Left lung (tissue), 10 donors: Measurements from ENCODE around the gene KRT32. TPM values are rescaled to one million over a fixed set of nuclear protein-coding genes. Genes with fewer than 3 reads are reported as not detected.

ENCODE experiments used
- ATAC-seq: fragments of 200-7000 bp; cut with Tn5 transposase; one replicate; pipeline ENCODE4 v1.9.1; 2020; ENCODE audit warnings: moderate library complexity
- DNase-seq, 4 donors: peaks; one replicate each; pipeline ENCODE4 v3.0.0-alpha.2; 2013 to 2020
- H3K27ac ChIP-seq, 2 donors: fragments of 200-600 bp; sonication (generic) in 1 of 2; one replicate each; pipeline versions ENCODE4 v1.5.0 to v1.8.0; 2020 to 2021
- H3K27me3 ChIP-seq, 2 donors: fragments of 200-600 bp; sonication (generic) in 1 of 2; one replicate each; pipeline versions ENCODE4 v1.5.0 to v1.8.0; 2020 to 2021
- H3K36me3 ChIP-seq, 2 donors: fragments of 200-600 bp; sonication (generic) in 1 of 2; one replicate each; pipeline versions ENCODE4 v1.5.0 to v1.8.0; 2020 to 2021
- H3K4me1 ChIP-seq, 2 donors: fragments of 200-600 bp; one replicate each; pipeline ENCODE4 v1.8.0; 2021
- H3K4me3 ChIP-seq, 2 donors: fragments of 200-600 bp; sonication (generic) in 1 of 2; one replicate each; pipeline versions ENCODE4 v1.5.0 to v1.8.0; 2020 to 2021; ENCODE audit warnings: mild to moderate bottlenecking in 1 of 2
- H3K9me3 ChIP-seq, 2 donors: fragments of 200-600 bp; sonication (generic) in 1 of 2; one replicate each; pipeline versions ENCODE4 v1.5.0 to v1.8.0; 2020 to 2021
- intact Hi-C, 2 donors: fragments of 100-400 bp; cut with DNase I; formaldehyde crosslinking; loops; one replicate each; pipeline versions ENCODE4 v1.11.2 to v1.14.2; 2022
- polyA plus RNA-seq, 6 donors: library from polyadenylated mRNA; unstranded; fragments of 120-200 nt; gene quantifications; one replicate each; pipeline ENCODE4 v1.2.1, GENCODE V29; 2013; ENCODE audit not compliant: insufficient read length in 6 of 6
- total RNA-seq, 2 donors: library from RNA; stranded (reverse); fragmentation: NEBNext Ultra II Directional; extraction: Animal tissue kit (Norgen Biotek cat#: 25700); gene quantifications; one replicate each; pipeline ENCODE4 v1.2.1, GENCODE V29; 2021
- TF ChIP-seq, protein P1 (sequence below), 2 donors: fragments of 200-600 bp; sonication (generic) in 1 of 2; IDR thresholded peaks; one replicate each; pipeline versions ENCODE4 v1.5.0 to v1.8.0; 2021; ENCODE audit warnings: antibody characterized with exemption in 2 of 2
- donor health status: DM: no; HTN: yes; CAD: no.
- donor health status: DM: no; HTN: no; CAD: no.

Gene KRT32
- total and polyA plus RNA-seq, 8 donors, result not detected

DNA sequence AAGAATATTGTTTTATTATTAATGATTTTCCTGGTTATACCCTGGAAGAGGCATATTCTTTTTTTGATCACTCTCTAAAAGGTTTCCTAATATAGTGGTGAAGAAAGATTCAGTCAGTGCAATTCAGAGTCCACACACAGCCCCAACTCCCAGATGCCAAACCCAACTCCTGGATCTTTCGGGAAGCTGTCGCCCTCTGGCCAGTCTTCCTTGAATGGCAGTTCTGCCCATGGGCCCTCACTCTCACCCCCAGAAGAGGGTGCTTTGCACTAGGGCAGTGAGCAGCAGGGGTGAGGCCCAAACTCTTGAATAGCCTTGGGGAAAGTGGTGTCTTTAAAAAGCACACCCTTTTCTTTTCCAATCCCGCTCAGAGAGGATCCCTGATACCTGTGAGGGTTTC lies 11.0 kb downstream of the KRT32 start:
- DNase-seq, result no peak
- intact Hi-C loops, result no loop called here

DNA sequence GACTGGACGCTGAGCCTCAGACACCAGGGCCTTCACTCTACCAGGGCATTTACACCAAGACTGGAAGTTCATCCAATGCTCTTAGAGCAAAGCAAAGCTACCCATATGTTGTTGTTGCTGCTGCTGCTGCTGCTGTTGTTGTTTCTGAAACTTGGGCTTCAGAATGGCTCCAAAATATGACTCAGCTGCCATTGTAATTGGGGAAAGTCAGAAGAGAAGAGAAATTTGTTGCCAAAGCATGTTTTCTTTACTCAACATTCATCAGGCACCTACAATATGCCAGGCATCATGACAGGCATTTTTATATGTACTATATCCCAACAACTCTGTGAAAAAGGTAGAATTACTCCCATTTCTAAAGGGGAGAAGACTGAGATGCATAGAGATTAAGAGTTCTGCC lies 11.9 kb downstream of the KRT32 start:
- no peak overlapping the region for H3K27ac ChIP-seq
- no peak for DNase-seq
- ATAC-seq, result no peak

More for the DNA sequence above, 11.0 kb downstream of the KRT32 start:
- no peaks in the 10 kb centered on the region for H3K9me3 ChIP-seq
- no peak overlapping the region for H3K27ac ChIP-seq
- no peaks in the 10 kb centered on the region for H3K36me3 ChIP-seq
- H3K27me3 ChIP-seq, result no peaks in the 10 kb centered on the region
- TF ChIP-seq, protein P1, sequence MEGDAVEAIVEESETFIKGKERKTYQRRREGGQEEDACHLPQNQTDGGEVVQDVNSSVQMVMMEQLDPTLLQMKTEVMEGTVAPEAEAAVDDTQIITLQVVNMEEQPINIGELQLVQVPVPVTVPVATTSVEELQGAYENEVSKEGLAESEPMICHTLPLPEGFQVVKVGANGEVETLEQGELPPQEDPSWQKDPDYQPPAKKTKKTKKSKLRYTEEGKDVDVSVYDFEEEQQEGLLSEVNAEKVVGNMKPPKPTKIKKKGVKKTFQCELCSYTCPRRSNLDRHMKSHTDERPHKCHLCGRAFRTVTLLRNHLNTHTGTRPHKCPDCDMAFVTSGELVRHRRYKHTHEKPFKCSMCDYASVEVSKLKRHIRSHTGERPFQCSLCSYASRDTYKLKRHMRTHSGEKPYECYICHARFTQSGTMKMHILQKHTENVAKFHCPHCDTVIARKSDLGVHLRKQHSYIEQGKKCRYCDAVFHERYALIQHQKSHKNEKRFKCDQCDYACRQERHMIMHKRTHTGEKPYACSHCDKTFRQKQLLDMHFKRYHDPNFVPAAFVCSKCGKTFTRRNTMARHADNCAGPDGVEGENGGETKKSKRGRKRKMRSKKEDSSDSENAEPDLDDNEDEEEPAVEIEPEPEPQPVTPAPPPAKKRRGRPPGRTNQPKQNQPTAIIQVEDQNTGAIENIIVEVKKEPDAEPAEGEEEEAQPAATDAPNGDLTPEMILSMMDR (IDR thresholded peaks at IDR 0.05), result no peak
- no peak overlapping the region for H3K4me3 ChIP-seq
- ATAC-seq, result no peak
- no peaks in the 10 kb centered on the region for H3K4me1 ChIP-seq

DNA sequence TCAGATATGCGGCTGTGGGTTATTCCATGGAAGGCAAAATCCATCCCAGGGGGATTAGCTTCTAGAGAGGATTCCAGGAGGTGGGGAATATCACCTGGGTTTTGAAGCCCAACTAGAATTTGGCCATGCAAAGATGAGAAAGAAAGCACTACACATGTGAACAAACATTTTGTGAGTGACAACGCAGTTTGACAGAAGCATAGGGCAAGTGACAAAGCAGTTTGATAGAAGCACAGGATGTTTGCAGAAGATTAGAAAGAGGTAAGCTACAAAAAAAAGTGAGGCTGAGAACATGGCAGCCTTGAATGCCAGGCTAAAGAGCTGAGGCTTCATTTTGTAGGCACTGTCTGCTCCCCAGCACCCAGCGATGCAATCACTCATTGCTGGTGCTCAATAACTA lies 14.1 kb downstream of the KRT32 start:
- ATAC-seq, result no peak
- TF ChIP-seq, protein P1 (IDR thresholded peaks at IDR 0.05), result no peak
- H3K27me3 ChIP-seq, result no peaks in the 10 kb centered on the region
- no peaks in the 10 kb centered on the region for H3K9me3 ChIP-seq
- no peak overlapping the region for H3K27ac ChIP-seq
- no peaks in the 10 kb centered on the region for H3K4me1 ChIP-seq
- no peak overlapping the region for H3K4me3 ChIP-seq
- intact Hi-C loops, result no loop called here
- no peak for DNase-seq
- H3K36me3 ChIP-seq, result no peaks in the 10 kb centered on the region

More for the DNA sequence above, 11.9 kb downstream of the KRT32 start:
- H3K36me3 ChIP-seq, result no peaks in the 10 kb centered on the region
- intact Hi-C loops, result no loop called here
- no peak overlapping the region for H3K4me3 ChIP-seq
- TF ChIP-seq, protein P1 (IDR thresholded peaks at IDR 0.05), result no peak
- no peaks in the 10 kb centered on the region for H3K9me3 ChIP-seq
- no peaks in the 10 kb centered on the region for H3K4me1 ChIP-seq
- no peaks in the 10 kb centered on the region for H3K27me3 ChIP-seq

DNA sequence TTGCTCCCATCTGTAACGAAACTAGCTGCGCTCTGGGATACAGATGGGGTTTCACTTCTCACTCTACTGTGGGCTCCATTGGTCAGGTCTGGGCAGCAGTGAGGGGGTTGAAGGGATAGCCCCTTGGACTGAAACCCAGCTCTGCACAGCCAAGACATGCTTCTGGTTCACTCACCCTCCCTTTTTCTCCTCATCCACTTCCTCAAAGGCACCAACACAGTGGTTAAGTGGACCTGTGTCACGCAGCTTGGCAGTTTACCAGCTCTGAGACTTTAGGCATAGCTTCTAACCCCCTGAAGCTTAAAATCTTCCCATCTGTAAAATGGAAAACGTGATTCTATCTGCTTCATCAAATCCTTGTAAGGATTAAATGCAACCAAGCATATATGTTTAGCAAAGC lies 14.9 kb downstream of the KRT32 start:
- intact Hi-C loops, result no loop called here
- DNase-seq, result no peak
- no peak overlapping the region for H3K4me3 ChIP-seq
- H3K4me1 ChIP-seq, result no peaks in the 10 kb centered on the region
- TF ChIP-seq, protein P1 (IDR thresholded peaks at IDR 0.05), result no peak
- no peak overlapping the region for H3K27ac ChIP-seq
- no peaks in the 10 kb centered on the region for H3K9me3 ChIP-seq
- peaks cover 0 to 3% of the 10 kb centered on the region in 2 donors for H3K27me3 ChIP-seq
- no peaks in the 10 kb centered on the region for H3K36me3 ChIP-seq
- ATAC-seq, result no peak

DNA sequence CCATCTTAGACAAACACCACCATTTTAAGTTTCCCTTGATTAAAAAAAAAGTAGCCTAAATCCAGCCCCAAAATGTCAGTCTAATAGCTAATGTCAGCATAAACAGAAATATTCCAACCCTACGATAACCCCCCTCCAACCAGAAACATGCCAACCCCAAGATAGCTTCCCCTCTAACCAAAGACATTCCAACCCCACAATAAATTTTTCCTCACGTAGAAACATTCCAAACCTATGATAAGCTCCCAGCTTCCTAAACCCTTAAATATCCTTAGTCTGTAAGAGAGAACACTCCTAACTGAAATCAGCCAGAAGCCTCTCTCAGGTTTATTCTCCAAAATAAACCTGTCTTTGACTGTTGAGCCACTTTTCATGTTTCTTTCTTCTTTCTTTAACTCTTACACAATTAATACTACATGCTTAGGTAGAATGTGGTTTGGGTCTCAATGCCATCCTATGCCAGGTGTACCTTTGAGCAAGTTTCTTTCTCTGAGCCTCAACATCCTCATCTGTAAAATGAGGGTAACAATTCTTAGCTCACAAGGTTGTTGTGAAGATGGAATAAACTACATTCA lies 15.9 kb downstream of the KRT32 start:
- Histone ChIP-seq H3K9me3 (no peaks in the 10 kb centered on the region), H3K4me3 (no peak overlapping the region), H3K36me3 (no peaks in the 10 kb centered on the region), H3K4me1 (no peaks in the 10 kb centered on the region), H3K27me3 (peaks cover 0 to 3% of the 10 kb centered on the region in 2 donors), H3K27ac (no peak overlapping the region)
- no peak for DNase-seq
- intact Hi-C loops, result no loop called here
- no peak for ATAC-seq
- TF ChIP-seq, protein P1 (IDR thresholded peaks at IDR 0.05), result no peak
